HG02981 (cell line): ENCODE measurements around the gene KIAA2012.

Source experiments
- ATAC-seq: cut with Tn5 transposase; IDR thresholded peaks from one replicate; pipeline ENCODE4 v1.9.1; 2021; ENCODE audit warnings: mild to moderate bottlenecking, moderate library complexity; ENCODE audit not compliant: unreplicated experiment

KIAA2012 gene

GRCh38 chr2:202147775-202148174 is 74.7 kb downstream of the KIAA2012 start:
- ATAC-seq: no peak

- no peak for ATAC-seq
Measured at GRCh38 chr2:202148515-202149154, 75.6 kb downstream of the KIAA2012 start.

- ATAC-seq: no peak
Measured at GRCh38 chr2:202149155-202149762, 76.2 kb downstream of the KIAA2012 start.

- ATAC-seq: no peak
Measured at GRCh38 chr2:202149936-202150335, 76.9 kb downstream of the KIAA2012 start.

GRCh38 chr2:202152104-202152715 is 79.2 kb downstream of the KIAA2012 start:
- no peak for ATAC-seq

- no peak for ATAC-seq
Measured at GRCh38 chr2:202154613-202155012, 81.6 kb downstream of the KIAA2012 start.

- no peak for ATAC-seq
Measured at GRCh38 chr2:202157211-202157990, 84.3 kb downstream of the KIAA2012 start.

- no peak for ATAC-seq
Measured at GRCh38 chr2:202158796-202159195, 85.7 kb downstream of the KIAA2012 start.

- no peak for ATAC-seq
Measured at GRCh38 chr2:202161151-202161835, 88.2 kb downstream of the KIAA2012 start.

GRCh38 chr2:202164411-202164810 is 91.4 kb downstream of the KIAA2012 start:
- no peak for ATAC-seq

- ATAC-seq: no peak
Measured at GRCh38 chr2:202165208-202165607, 92.2 kb downstream of the KIAA2012 start.

- ATAC-seq: no peak
Measured at GRCh38 chr2:202165945-202166344, 92.9 kb downstream of the KIAA2012 start.

- no peak for ATAC-seq
Measured at GRCh38 chr2:202169131-202169530, 96.1 kb downstream of the KIAA2012 start.

- ATAC-seq: no peak
Measured at GRCh38 chr2:202169832-202170424, 96.9 kb downstream of the KIAA2012 start.

GRCh38 chr2:202171241-202171825 is 98.3 kb downstream of the KIAA2012 start:
- no peak for ATAC-seq

- ATAC-seq: no peak
Measured at GRCh38 chr2:202172439-202173211, 99.6 kb downstream of the KIAA2012 start.

GRCh38 chr2:202178346-202178958 is 105.4 kb downstream of the KIAA2012 start:
- ATAC-seq: no peak

GRCh38 chr2:202184557-202184956 is 111.5 kb downstream of the KIAA2012 start:
- no peak for ATAC-seq

GRCh38 chr2:202185156-202185555 is 112.1 kb downstream of the KIAA2012 start:
- no peak for ATAC-seq
